HepG2 (cell line): ENCODE measurements around the gene CSTB. TPM values are rescaled to one million over a fixed set of nuclear protein-coding genes. Genes with fewer than 3 reads are reported as not detected.

Experiments used
- ATAC-seq: fragments of 200-7000 bp; cut with Tn5 transposase; 3 replicates; pipeline ENCODE4 v1.9.1; 2020; ENCODE audit warnings: mild to moderate bottlenecking, moderate library complexity
- BruUV-seq: library from RNA; stranded (reverse); fragments of 400-500 nt; replicated peaks from 2 replicates; lab custom pipeline; 2021; lab: Mats Ljungman, UMichigan
- CTCF ChIA-PET: fragments of 300-600 bp; formaldehyde crosslinking; extraction: SDS; loops from one replicate; lab custom pipeline; 2021; ENCODE audit warnings: low total read pairs, inconsistent platforms, low intra/inter-chr PET ratio; lab: Yijun Ruan, JAX
- POLR2A ChIA-PET: fragments of 350-600 bp; sonication (Branson Sonifier 250); formaldehyde crosslinking; loops from one replicate; lab custom pipeline; 2020; ENCODE audit warnings: antibody characterized with exemption, inconsistent platforms; lab: Yijun Ruan, JAX
- DNase-seq: peaks from one replicate; pipeline ENCODE4 v3.0.0-alpha.2; 2015; ENCODE audit warnings: low spot score
- FAIRE-seq: peaks from 3 replicates; lab custom pipeline; 2011; peaks lifted over from hg19 to GRCh38; lab: Jason Lieb, UNC
- H2AFZ ChIP-seq: one replicate; pipeline ENCODE4 v1.6.1; 2011; ENCODE audit warnings: low read length, inconsistent platforms
- H3K27ac ChIP-seq: fragments of 300-600 bp; 3 replicates; pipeline ENCODE4 v1.8.0; 2011; ENCODE audit warnings: mixed run types, mild to moderate bottlenecking, mixed read lengths, low read length, inconsistent platforms; ENCODE audit not compliant: insufficient read depth; ENCODE audit errors: extremely low read length
- H3K27me3 ChIP-seq, 2 experiments: fragments of 200-600 bp in 1 of 2; 2 replicates in 1 of 2; 3 replicates in 1 of 2; pipeline versions ENCODE4 v1.6.0 to v1.8.0; 2011; ENCODE audit warnings: low read length in 2 of 2, mild to moderate bottlenecking in 2 of 2, moderate library complexity in 2 of 2, inconsistent platforms in 1 of 2; ENCODE audit not compliant: insufficient read depth in 2 of 2, control insufficient read depth in 1 of 2
- H3K36me3 ChIP-seq, 2 experiments: fragments of 200-600 bp in 1 of 2; replicated peaks in 1 of 2; 2 replicates in 1 of 2; 3 replicates in 1 of 2; pipeline versions ENCODE4 v1.5.1 to v1.8.0; 2011; ENCODE audit warnings: low read length in 2 of 2, inconsistent platforms in 1 of 2; ENCODE audit not compliant: insufficient read depth in 2 of 2, control insufficient read depth in 1 of 2
- H3K4me1 ChIP-seq: 2 replicates; pipeline ENCODE4 v1.5.1; 2012; ENCODE audit warnings: low read length, inconsistent platforms; ENCODE audit not compliant: insufficient read depth
- H3K4me2 ChIP-seq: 2 replicates; pipeline ENCODE4 v1.6.0; 2011; ENCODE audit warnings: low read depth, low read length, inconsistent platforms
- H3K4me3 ChIP-seq, 3 experiments: fragments of 200-600 bp in 1 of 3; sonication (generic), shearing (Covaris generic) in 1 of 3; replicated peaks in 1 of 3; 2 replicates each; pipeline ENCODE4 v1.5.1; 2011 to 2016; ENCODE audit warnings: low read length in 3 of 3, inconsistent platforms in 2 of 3, low read depth in 2 of 3, mild to moderate bottlenecking in 2 of 3, control low read depth in 1 of 3, mixed read lengths in 1 of 3; ENCODE audit not compliant: insufficient read depth in 1 of 3
- H3K79me2 ChIP-seq: one replicate; pipeline ENCODE4 v1.6.1; 2011; ENCODE audit warnings: low read length, inconsistent platforms; ENCODE audit not compliant: insufficient read depth
- H3K9ac ChIP-seq: 2 replicates; pipeline ENCODE4 v1.6.0; 2011; ENCODE audit warnings: mild to moderate bottlenecking, low read depth, low read length, inconsistent platforms; ENCODE audit not compliant: insufficient read depth
- H3K9me3 ChIP-seq: 2 replicates; pipeline ENCODE4 v1.5.1; 2012; ENCODE audit warnings: mild to moderate bottlenecking, low read length
- H4K20me1 ChIP-seq: 2 replicates; pipeline ENCODE4 v1.6.0; 2011; ENCODE audit warnings: inconsistent platforms, mild to moderate bottlenecking, low read length, moderate library complexity; ENCODE audit not compliant: insufficient read depth
- AGO2 ChIP-seq: fragments of 200-400 bp; formaldehyde crosslinking; optimal IDR thresholded peaks from 2 replicates; pipeline ENCODE3; 2017; ENCODE audit warnings: mild to moderate bottlenecking, low read depth, low read length, moderate library complexity
- HDAC2 ChIP-seq: sonication (generic); formaldehyde crosslinking; IDR thresholded peaks from 2 replicates; pipeline ENCODE4 v1.4.0; 2020; ENCODE audit warnings: missing genetic modification reagents
- SETDB1 ChIP-seq: sonication (generic); formaldehyde crosslinking; IDR thresholded peaks from 2 replicates; pipeline ENCODE4 v1.5.1; 2020; ENCODE audit warnings: missing genetic modification reagents, mild to moderate bottlenecking, borderline replicate concordance
- SYNCRIP ChIP-seq: fragments of 200-400 bp; formaldehyde crosslinking; IDR thresholded peaks from 2 replicates; pipeline ENCODE4 v1.6.1; 2018; ENCODE audit warnings: mild to moderate bottlenecking, low read depth, low read length; ENCODE audit not compliant: insufficient read depth
- ZNF713 ChIP-seq: sonication (generic); formaldehyde crosslinking; IDR thresholded peaks from 2 replicates; pipeline ENCODE4 v1.4.0; 2020; ENCODE audit warnings: mild to moderate bottlenecking, missing genetic modification reagents
- WGBS: methylation state at CpG from one replicate; pipeline ENCODE4 v1.1.6; 2017; ENCODE audit warnings: low lambda C conversion rate; 5-methylcytosine and 5-hydroxymethylcytosine counted together
- in situ Hi-C: cut with HindIII; loops from 2 replicates; pipeline ENCODE4 v1.10.0; 2017; ENCODE audit warnings: low pct_unique_long_range_greater_than_20kb; ENCODE audit not compliant: extremely low pct_ligation_motif_present
- intact Hi-C: fragments of 100-400 bp; cut with micrococcal nuclease; formaldehyde crosslinking; loops from one replicate; pipeline ENCODE4 v1.10.0; 2022; ENCODE audit not compliant: unreplicated experiment
- polyA plus RNA-seq, 8 experiments: library from polyadenylated mRNA; depleted of rRNA in 3 of 8; stranded (reverse) in 7 of 8; unstranded in 1 of 8; fragments of >200 nt; fragmentation: Illumina TruSeq in 4 of 8; extraction: Trizol in 4 of 8; gene quantifications; 2 replicates each; pipeline versions ENCODE4 v1.2.1 to v1.2.3, GENCODE V29; 2011 to 2016; ENCODE audit warnings: low read depth in 4 of 8, missing spikeins in 1 of 8, mixed read lengths in 1 of 8; ENCODE audit not compliant: insufficient read depth in 1 of 8
- total RNA-seq, 5 experiments: library from RNA; depleted of rRNA; stranded (reverse); fragments of >200 nt; fragmentation: Illumina TruSeq; extraction: Trizol; gene quantifications; 2 replicates each; pipeline ENCODE4 v1.2.3, GENCODE V29; 2016; ENCODE audit warnings: low read depth in 1 of 5
- TF ChIP-seq, protein P1 (sequence below): sonication (generic); formaldehyde crosslinking; IDR thresholded peaks from 2 replicates; pipeline ENCODE4 v1.4.0; 2020; ENCODE audit warnings: missing genetic modification reagents, borderline replicate concordance

CSTB gene
- total and polyA plus RNA-seq, 2 of the 13 experiments (the other 11 are each of a cell fraction or from before 2014, with no cell fraction given) = 11.7 to 94.1 TPM

- no peak for TF ChIP-seq HDAC2 (CRISPR knock-in tag)
- peak; percentile 71 for TF ChIP-seq AGO2
- H3K36me3 ChIP-seq = peaks cover 17 to 36% of the 10 kb centered on the region in 2 experiments; a peak in 4 of 5 replicates
- FAIRE-seq (no peak), DNase-seq (no peak), ATAC-seq (no peak)
- no peak overlapping the region for H2AFZ ChIP-seq
- H3K27me3 ChIP-seq = no peaks in the 10 kb centered on the region
- H3K9me3 ChIP-seq = no peaks in the 10 kb centered on the region
- H4K20me1 ChIP-seq = no peaks in the 10 kb centered on the region
- 95% methylated on average over 13 of the region's 19 CpGs for WGBS
- no peak overlapping the region for H3K27ac ChIP-seq
- intact Hi-C loops = no loop called here
- no peaks in the 10 kb centered on the region for H3K79me2 ChIP-seq
- no peak overlapping the region for H3K9ac ChIP-seq
- ChIA-PET CTCF (no interaction called here), POLR2A (no interaction called here)
- H3K4me2 ChIP-seq = no peak overlapping the region
- H3K4me3 ChIP-seq = no peak overlapping the region
- no TSS peak for BruUV-seq
- no peaks in the 10 kb centered on the region for H3K4me1 ChIP-seq
- in situ Hi-C loops = no loop called here
These were observed 16.5 kb downstream of the CSTB start for GRCh38 chr21:43759651-43760050.

- Histone ChIP-seq H3K9me3 (no peaks in the 10 kb centered on the region), H3K4me1 (no peaks in the 10 kb centered on the region), H2AFZ (no peak overlapping the region), H3K27me3 (no peaks in the 10 kb centered on the region), H3K4me2 (no peak overlapping the region), H3K27ac (no peak overlapping the region), H4K20me1 (no peaks in the 10 kb centered on the region), H3K9ac (no peak overlapping the region), H3K4me3 (no peak overlapping the region), H3K36me3 (peaks cover 24 to 43% of the 10 kb centered on the region in 2 experiments; a peak in 4 of 5 replicates), H3K79me2 (no peaks in the 10 kb centered on the region)
- ATAC-seq = no peak
- no TSS peak for BruUV-seq
- DNase-seq = no peak
- in situ Hi-C loops (no loop called here), intact Hi-C loops (no loop called here)
- no peak for FAIRE-seq
- 86% methylated on average over 9 of the region's 10 CpGs for WGBS
- TF ChIP-seq, protein P1, sequence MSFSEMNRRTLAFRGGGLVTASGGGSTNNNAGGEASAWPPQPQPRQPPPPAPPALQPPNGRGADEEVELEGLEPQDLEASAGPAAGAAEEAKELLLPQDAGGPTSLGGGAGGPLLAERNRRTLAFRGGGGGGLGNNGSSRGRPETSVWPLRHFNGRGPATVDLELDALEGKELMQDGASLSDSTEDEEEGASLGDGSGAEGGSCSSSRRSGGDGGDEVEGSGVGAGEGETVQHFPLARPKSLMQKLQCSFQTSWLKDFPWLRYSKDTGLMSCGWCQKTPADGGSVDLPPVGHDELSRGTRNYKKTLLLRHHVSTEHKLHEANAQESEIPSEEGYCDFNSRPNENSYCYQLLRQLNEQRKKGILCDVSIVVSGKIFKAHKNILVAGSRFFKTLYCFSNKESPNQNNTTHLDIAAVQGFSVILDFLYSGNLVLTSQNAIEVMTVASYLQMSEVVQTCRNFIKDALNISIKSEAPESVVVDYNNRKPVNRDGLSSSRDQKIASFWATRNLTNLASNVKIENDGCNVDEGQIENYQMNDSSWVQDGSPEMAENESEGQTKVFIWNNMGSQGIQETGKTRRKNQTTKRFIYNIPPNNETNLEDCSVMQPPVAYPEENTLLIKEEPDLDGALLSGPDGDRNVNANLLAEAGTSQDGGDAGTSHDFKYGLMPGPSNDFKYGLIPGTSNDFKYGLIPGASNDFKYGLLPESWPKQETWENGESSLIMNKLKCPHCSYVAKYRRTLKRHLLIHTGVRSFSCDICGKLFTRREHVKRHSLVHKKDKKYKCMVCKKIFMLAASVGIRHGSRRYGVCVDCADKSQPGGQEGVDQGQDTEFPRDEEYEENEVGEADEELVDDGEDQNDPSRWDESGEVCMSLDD (CRISPR knock-in tag) = no peak
- TF ChIP-seq SETDB1 = no peak
- TF ChIP-seq SYNCRIP = no peak
- no peak for TF ChIP-seq ZNF713
- CTCF ChIA-PET = no interaction called here
- POLR2A ChIA-PET = no interaction called here
These were observed 17.3 kb downstream of the CSTB start for GRCh38 chr21:43758811-43759210.
